Kidney capillary endothelial cell (primary cell): ENCODE results near the gene ROCK2.
"Not testable (repeated sequence)": the region's sequence is repeated elsewhere in the genome, so short reads cannot be mapped to it uniquely, and the experiment has no call there.

ENCODE experiments used
- DNase-seq: peaks from one replicate; pipeline ENCODE4 v3.0.0-alpha.2; 2018; ENCODE audit warnings: low spot score

ROCK2 gene

GRCh38 chr2:11264818-11265217 lies 79.6 kb downstream of the ROCK2 start:
- no peak for DNase-seq

DNA sequence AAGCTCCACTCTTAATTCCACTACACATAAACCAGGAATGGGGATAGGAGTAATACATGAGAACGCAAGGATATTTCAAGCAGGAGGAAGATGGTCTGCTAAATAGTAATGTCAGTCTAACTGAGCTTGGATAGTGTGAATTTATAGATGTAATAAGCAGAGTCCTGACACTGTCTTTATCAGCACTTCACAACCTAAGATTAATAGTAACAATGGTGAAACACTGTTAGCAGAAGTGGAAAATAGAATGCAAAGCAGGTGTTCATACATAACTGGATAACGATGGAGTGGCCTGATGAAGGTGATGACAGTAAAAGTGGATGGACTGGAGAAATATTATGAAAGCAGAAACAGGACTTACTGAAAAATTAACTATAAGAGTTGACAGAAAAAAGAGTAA lies 80.4 kb downstream of the ROCK2 start:
- no peak for DNase-seq

DNA sequence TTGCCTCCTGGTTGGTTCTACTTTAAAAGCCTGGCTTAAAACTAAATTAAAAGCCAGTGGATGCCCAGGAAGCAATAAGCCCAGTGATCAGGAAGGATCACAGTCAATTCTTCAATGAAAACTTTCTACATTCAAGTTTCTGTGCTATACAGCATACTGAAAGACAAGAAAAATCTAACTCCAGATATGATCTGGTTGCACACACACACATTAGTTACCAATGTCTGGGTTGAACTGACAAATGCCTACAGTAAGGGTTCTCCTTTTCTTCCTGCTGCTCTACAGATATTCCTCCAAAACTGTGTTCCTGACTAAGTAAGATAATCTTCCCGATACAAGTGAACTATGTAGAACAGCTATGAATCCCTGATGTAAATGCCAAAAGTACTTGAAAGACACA lies 81.3 kb downstream of the ROCK2 start:
- DNase-seq, result no peak

DNA sequence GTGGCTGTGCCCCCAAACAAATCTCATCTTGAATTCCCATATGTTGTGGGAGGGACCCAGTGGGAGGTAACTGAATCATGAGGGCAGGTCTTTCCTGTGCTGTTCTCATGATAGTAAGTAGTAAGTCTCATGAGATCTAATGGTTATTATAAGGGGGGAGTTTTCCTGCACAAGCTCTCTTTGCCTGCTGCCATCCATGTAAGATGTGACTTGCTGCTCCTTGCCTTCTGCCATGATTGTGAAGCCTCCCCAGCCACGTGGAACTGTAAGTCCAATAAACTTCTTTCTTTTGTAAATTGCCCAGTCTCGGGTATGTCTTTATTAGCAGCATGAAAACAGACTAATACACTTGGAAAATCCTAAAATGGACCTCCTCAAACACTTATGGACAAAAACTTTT lies 82.0 kb downstream of the ROCK2 start:
- DNase-seq, result not testable (repeated sequence)

DNA sequence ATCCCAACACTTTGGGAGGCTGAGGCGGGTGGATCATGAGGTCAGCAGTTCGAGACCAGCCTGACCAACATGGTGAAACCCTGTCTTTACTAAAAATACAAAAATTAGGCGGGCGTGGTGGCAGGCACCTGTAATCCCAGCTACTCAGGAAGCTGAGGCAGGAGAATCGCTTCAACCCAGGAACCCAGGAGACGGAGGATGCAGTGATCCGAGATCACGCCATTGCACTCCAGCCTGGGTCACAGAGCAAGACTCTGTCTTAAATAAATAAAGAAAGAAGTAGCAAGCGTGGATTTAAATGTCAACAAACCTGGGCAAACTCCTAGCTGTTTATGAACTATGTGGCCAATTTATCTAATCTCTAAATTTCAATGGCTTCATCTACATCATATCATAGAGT lies 82.9 kb downstream of the ROCK2 start:
- DNase-seq, result not testable (repeated sequence)

GRCh38 chr2:11260979-11261378 lies 83.5 kb downstream of the ROCK2 start:
- DNase-seq, result no peak

GRCh38 chr2:11257964-11258363 lies 86.5 kb downstream of the ROCK2 start:
- no peak for DNase-seq

GRCh38 chr2:11257078-11257477 lies 87.4 kb downstream of the ROCK2 start:
- no peak for DNase-seq

DNA sequence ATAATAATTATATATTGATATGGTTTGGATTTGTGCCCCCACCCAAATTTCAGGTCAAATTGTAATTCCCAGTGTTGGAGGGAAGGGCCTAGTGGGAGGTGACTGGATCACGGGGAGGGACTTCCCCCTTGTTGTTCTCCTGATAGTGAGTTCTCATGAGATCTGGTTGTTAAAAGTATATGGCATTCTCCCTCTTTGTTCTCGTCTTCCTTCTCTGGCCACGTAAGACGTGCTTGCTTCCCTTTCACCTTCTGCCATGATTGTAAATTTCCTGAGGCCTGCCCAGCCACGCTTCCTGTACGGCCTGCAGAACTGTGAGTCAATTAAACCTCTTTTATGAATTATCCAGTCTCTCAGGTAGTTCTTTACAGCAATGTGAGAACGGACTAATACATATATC lies 88.3 kb downstream of the ROCK2 start:
- DNase-seq, result peak; percentile 11

DNA sequence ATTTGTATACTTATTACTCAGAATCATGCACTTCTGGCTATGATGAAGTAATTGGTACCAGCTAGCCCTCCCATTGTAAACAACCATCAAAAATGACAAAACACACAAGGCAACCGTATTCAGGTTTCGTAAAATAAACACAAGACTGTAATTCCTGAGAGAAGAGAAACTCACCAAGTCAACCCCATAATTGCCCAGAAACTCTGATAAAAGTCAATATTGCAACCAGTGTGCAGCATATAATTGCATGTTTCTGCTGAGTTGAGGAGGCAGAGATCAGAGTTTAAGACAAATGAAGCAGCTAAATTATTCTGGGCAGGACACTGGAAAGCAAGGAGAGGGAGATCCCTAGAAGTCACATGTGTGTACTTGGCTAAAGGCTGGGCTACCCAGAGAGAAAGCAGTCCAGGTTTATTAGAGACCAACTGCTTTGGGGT lies 90.3 kb downstream of the ROCK2 start:
- no peak for DNase-seq

GRCh38 chr2:11252458-11252857 lies 92.0 kb downstream of the ROCK2 start:
- not testable (repeated sequence) for DNase-seq

DNA sequence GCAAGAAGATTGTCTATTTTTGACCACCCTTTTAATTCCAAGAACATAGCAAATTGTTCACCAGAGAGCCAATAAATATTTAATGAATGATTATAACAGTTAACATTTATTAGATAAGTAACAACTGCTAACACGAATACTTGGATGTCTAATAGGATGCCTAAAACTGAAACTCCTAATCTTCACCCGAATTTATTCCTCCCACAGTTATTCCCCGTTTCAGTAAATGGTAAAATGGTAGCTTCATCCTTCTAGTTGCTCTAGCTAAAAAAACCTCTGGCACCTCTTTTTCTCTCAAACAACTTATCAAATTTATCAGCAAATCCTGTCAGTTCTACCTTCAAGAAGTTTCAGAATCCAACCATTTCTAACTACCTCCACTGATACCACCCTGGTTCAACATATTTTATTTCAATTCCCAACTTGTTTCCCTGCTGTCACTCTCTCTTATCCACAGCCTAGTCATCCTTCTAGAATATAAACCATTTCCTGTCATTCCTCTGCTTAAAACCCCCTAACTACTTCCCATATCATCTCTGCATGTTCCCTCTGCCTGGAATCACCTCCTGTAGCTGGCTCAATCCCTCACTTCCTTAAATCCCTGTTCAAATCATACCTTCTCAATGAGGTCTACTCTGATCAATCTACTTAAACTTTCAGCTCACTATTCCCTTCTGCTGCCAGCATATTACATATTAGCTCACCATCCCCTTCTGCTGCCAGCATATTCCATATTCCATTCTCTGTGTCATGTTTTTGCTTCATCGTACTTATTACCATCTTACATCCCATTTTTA lies 93.8 kb downstream of the ROCK2 start:
- peak; percentile 16 for DNase-seq

DNA sequence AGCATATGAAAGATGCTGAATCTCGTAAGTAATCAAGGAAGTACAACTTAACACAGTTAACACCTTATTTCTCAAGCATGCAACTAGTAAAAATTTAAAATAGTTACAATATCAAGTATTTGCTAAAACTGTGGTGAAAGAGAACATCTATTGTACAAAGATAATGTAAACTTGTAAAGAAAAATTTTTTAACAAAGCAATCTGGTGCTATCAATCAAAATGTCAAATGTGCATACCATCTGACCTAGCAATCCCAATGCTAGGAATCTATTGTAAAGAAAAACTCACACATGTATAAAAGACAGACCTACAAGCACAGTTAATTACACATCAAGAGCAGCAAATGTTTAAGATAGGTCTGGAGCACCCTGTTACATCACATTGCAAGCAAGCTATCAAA lies 99.1 kb downstream of the ROCK2 start:
- no peak for DNase-seq

GRCh38 chr2:11244091-11244826 lies 100.2 kb downstream of the ROCK2 start:
- DNase-seq, result no peak

- DNase-seq, result no peak
These were observed 100.9 kb downstream of the ROCK2 start for GRCh38 chr2:11243512-11243911.

DNA sequence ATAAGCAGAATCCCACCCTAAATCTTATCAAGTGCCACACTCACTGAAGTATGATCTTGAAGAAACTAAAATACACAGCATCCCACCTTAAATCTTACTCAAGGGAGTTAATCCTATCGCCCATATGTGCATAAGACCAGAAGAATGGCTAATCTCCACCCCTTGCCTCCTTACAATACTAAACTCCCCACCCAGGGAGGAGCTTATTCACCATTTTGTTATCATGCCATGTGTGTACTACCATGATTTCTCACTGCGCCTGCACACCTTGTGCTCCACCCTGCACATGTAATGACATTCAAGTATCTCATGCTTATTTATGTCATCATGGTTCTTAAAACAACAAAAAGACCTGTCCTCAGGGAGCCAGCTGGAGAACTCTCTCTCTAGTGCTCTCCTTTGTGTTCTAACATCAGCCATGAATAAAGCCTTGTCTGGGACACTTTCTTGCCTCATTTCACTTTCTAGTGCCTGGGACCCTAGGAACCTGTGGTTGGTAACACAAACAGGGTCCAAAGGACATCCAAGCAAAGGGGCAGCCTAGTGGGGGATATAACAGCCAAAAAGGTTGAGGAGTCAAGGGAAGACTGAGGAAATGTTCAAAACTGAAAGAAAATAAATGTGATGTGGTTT lies 101.8 kb downstream of the ROCK2 start:
- DNase-seq, result no peak

DNA sequence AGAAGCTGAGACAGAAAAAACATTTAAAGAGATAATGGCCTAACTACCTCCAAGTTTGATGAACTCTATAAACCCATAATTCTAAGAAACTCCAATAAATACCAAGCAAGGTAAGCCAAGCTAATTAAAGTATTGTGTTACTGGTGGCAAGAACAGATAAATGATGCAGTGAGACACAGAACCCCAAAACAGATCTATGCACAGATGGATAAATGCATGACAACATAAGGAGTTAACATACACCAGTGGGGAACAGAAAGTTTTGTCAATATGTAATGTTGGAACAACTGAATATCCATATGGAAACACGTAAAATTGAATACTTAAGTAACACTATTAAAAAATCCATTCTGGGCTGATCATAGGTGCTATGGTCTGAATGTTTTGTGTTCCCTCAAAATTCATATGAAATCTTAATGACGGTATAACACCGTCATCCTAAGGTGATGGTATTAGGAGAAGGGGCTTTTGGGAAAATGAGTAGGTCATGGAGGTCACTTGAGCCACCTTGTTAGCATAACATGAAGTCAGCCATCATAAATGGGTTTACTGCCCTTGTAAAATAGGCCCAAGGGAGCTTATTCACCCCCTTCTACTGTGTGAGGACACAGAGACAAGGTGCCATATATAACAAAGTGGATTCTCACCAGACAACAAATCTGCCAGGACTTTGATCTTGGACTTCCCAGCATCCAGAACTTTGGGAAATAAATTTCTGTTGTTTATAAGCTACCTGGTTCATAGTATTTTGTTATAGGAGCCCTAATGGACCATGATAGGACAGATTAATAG lies 102.8 kb downstream of the ROCK2 start:
- no peak for DNase-seq

DNA sequence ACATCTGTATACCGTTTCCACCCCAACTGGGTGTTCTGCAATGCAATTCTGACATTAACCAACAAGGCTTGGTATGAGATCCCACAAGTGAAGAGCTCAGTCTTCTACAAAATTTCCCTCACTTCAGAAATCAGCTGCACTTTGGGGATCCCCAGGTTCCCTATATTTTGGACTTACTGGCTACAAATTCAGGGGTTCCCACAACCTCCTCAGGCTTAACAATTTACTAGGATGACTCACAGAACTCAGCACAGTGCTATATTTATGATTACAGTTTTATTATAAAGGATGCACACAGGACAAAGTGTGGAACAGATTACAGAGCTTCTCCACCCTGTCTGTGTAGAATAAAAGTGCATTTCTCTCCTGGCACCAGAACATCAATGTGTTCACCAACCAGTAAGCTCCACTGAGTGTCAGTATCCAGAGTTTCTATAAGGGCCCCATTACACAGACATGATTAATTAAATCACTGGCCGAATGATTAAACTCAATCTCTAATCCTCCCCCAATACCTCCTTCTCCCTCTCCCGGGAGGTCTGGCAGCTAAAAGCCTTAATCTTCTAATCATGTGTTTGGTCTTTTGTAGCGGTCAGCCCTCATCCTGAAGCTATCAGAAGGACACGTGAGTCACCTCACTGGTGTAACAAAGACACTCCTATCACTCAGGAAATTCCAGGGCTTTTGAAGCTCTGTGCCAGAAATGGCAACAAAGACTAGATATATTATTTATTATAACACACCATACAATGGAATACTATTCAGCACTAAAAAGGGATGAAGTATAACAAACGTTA lies 104.6 kb downstream of the ROCK2 start:
- peak; percentile 40 for DNase-seq

DNA sequence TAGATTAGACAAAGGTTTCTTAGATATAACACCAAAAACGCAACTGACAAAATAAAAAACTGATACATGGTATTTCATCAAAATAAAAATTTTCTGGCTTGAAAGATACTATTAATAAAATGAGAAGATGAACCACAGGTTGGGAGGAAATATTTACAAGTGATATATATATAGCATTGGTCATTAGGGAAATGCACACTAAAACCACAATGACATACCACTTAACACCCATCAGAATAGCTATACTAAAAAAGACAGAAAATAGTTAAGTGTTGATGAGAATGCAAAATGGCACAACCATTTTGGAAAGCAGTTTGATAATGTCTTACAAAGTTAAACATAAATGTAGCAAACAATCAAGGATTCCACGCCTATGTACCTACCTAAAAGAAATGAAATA lies 105.3 kb downstream of the ROCK2 start:
- no peak for DNase-seq

- no peak for DNase-seq
These were observed 107.3 kb downstream of the ROCK2 start for GRCh38 chr2:11237122-11237521.

DNA sequence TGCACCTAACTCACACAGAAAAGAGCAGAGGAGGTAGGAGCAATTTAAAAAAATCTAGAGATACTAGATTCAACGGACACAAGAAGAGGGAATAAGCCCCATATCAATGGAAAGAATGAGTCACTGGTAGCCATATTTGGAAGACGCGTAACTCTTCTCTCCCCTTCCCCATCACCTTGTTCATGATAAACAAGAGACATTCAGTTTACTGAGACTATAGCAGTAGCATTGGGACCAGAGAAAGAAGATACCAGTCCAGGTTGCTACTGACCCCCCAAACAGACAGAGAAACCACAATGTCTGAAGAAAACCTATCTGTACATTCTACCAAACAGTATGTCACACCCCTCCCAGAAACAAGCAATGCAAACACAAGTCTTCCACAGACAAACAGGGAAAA lies 108.1 kb downstream of the ROCK2 start:
- DNase-seq, result no peak
